Nephron (organoid): ENCODE measurements around the gene ERBB4.
"Not testable (repeated sequence)": the region's sequence is repeated elsewhere in the genome, so short reads cannot be mapped to it uniquely, and the experiment has no call there.

Experiments used
- H3K27ac Mint-ChIP-seq, 3 experiments: 2 replicates each; pipeline ENCODE4 v1.8.0; 2020; ENCODE audit warnings: mixed read lengths in 3 of 3, mild to moderate bottlenecking in 2 of 3, moderate library complexity in 1 of 3
- H3K27me3 Mint-ChIP-seq: 2 replicates; pipeline ENCODE4 v1.8.0; 2021; ENCODE audit warnings: low read depth, mild to moderate bottlenecking, moderate library complexity, mixed read lengths
- H3K36me3 Mint-ChIP-seq: 2 replicates; pipeline ENCODE4 v1.8.0; 2020; ENCODE audit warnings: low read depth, mixed read lengths
- H3K4me1 Mint-ChIP-seq: 2 replicates; pipeline ENCODE4 v1.8.0; 2020; ENCODE audit warnings: mixed read lengths
- H3K4me3 Mint-ChIP-seq, 3 experiments: 2 replicates each; pipeline ENCODE4 v1.8.0; 2020; ENCODE audit warnings: mild to moderate bottlenecking in 3 of 3, mixed read lengths in 3 of 3, moderate library complexity in 2 of 3
- H3K9me3 Mint-ChIP-seq: 2 replicates; pipeline ENCODE4 v1.8.0; 2020; ENCODE audit warnings: mixed read lengths
- TF ChIP-seq, protein P1 (sequence below), 3 experiments: fragments of 200-600 bp; sonication (generic); IDR thresholded peaks; one replicate each; pipeline ENCODE4 v1.5.0; 2021; ENCODE audit warnings: antibody characterized with exemption in 3 of 3; ENCODE audit not compliant: unreplicated experiment in 3 of 3

Gene ERBB4

DNA sequence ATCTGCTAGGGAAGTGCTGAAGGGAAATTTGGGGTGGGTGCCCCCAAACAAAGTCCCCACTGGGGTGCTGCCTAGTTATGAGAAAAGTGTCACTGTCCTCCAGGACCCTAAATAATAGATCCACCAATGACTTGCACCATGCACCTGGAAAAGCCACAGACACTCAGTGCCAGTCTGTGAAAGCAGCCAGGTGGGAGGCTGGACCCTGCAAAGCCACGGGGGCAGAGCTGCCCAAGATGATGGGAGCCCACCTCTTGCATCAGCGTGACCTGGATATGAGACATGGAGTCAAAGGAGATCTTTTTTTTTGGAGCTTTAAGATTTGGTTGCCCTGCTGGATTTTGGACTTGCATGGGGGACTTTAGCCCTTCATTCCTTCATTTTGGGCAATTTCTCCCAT lies 431.6 kb downstream of the ERBB4 start:
- H3K4me3 Mint-ChIP-seq, result no peak overlapping the region
- peaks cover 10% of the 10 kb centered on the region for H3K9me3 Mint-ChIP-seq
- no peak overlapping the region for H3K27ac Mint-ChIP-seq
- TF ChIP-seq, protein P1, sequence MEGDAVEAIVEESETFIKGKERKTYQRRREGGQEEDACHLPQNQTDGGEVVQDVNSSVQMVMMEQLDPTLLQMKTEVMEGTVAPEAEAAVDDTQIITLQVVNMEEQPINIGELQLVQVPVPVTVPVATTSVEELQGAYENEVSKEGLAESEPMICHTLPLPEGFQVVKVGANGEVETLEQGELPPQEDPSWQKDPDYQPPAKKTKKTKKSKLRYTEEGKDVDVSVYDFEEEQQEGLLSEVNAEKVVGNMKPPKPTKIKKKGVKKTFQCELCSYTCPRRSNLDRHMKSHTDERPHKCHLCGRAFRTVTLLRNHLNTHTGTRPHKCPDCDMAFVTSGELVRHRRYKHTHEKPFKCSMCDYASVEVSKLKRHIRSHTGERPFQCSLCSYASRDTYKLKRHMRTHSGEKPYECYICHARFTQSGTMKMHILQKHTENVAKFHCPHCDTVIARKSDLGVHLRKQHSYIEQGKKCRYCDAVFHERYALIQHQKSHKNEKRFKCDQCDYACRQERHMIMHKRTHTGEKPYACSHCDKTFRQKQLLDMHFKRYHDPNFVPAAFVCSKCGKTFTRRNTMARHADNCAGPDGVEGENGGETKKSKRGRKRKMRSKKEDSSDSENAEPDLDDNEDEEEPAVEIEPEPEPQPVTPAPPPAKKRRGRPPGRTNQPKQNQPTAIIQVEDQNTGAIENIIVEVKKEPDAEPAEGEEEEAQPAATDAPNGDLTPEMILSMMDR (IDR thresholded peaks at IDR 0.05; ENCODE audit: unreplicated experiment in 3 of 3), result no peak
- no peaks in the 10 kb centered on the region for H3K4me1 Mint-ChIP-seq
- H3K36me3 Mint-ChIP-seq, result peaks cover 7% of the 10 kb centered on the region
- H3K27me3 Mint-ChIP-seq, result no peaks in the 10 kb centered on the region

DNA sequence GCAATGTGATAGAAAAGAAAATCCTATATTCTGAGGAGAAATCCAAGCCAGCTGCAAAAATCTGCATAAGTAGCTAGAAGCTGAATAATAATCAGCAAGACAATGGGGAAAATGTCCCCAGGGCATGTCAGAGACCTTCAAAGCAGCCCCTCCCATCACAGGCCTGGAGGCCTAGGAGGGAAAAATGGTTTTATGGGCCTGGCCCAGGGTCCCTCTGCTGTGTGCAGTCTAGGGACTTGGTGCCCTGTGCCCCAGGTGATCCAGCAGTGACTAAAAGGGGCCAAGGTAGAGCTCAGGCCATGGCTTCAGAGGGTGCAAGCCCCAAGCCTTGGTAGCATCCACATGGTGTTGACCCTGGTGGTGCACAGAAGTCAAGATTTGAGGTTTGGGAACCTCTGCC lies 432.1 kb downstream of the ERBB4 start:
- not testable (repeated sequence) for H3K4me1 Mint-ChIP-seq, H3K27ac Mint-ChIP-seq, H3K27me3 Mint-ChIP-seq, H3K4me3 Mint-ChIP-seq, H3K36me3 Mint-ChIP-seq
- H3K9me3 Mint-ChIP-seq, result peaks cover 10% of the 10 kb centered on the region

DNA sequence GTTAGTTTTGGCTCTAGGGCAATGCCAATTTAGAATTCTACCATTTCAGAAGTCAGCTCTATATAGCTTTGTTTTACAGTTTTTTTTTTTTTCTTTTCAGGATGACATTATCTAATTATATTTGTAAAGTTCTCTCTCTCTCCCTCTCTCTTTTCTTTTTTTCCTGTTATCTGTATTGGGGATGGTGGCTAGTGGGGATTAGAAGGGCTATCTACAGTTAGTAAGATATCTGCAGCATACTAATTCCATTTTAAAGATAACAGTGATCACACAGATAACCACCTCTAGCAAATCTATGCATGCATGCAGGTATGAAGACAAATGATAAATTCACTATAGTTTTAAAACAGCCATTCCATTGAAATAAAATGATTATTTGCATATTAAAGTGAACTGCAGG lies 438.9 kb downstream of the ERBB4 start:
- H3K4me3 Mint-ChIP-seq, result no peak overlapping the region
- H3K27ac Mint-ChIP-seq, result no peak overlapping the region
- TF ChIP-seq, protein P1 (IDR thresholded peaks at IDR 0.05; ENCODE audit: unreplicated experiment in 3 of 3), result no peak
- no peaks in the 10 kb centered on the region for H3K36me3 Mint-ChIP-seq
- H3K9me3 Mint-ChIP-seq, result no peaks in the 10 kb centered on the region
- no peaks in the 10 kb centered on the region for H3K4me1 Mint-ChIP-seq
- H3K27me3 Mint-ChIP-seq, result no peaks in the 10 kb centered on the region

DNA sequence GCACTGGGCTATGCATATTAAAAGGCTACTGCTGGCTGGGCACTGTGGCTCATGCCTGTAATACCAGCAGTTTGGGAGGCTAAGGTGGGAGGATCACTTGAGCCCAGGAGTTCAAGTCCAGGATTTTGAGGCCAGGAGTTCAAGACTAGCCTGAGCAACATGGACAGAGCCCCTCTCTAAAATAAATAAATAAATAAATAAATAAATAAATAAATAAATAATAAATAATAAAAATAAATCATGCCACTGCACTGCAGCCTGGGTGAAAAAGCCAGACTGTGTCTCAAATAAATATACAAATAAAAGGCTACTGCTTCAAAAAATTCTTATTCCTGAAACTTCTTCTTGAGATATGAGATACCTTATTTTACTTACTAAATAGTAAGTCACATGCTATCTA lies 439.6 kb downstream of the ERBB4 start:
- no peak overlapping the region for H3K4me3 Mint-ChIP-seq
- H3K4me1 Mint-ChIP-seq, result no peaks in the 10 kb centered on the region
- TF ChIP-seq, protein P1 (IDR thresholded peaks at IDR 0.05; ENCODE audit: unreplicated experiment in 3 of 3), result no peak
- no peaks in the 10 kb centered on the region for H3K27me3 Mint-ChIP-seq
- no peak overlapping the region for H3K27ac Mint-ChIP-seq
- H3K9me3 Mint-ChIP-seq, result no peaks in the 10 kb centered on the region
- no peaks in the 10 kb centered on the region for H3K36me3 Mint-ChIP-seq

DNA sequence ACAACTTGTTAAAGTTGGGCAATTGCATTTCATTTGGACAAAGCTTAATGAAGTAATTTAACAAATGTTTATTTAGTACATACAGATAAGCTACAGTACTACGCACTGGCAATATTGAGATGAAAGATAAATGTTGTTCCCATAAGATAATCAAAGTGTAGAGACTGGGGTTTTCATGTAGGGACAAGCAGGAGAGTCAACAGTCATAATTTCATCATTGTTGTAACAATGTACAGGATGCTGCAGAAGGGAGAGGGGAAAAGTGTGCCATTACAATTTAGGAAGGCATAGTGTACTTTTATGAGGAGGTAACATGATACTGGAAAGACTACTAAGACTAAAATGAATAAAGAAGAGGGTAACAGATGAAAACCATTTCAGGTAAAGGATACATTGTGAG lies 441.6 kb downstream of the ERBB4 start:
- Mint-ChIP-seq H3K27ac (no peak overlapping the region), H3K27me3 (no peaks in the 10 kb centered on the region), H3K4me1 (no peaks in the 10 kb centered on the region), H3K4me3 (no peak overlapping the region), H3K9me3 (no peaks in the 10 kb centered on the region), H3K36me3 (no peaks in the 10 kb centered on the region)
- TF ChIP-seq, protein P1 (IDR thresholded peaks at IDR 0.05; ENCODE audit: unreplicated experiment in 3 of 3), result no peak

DNA sequence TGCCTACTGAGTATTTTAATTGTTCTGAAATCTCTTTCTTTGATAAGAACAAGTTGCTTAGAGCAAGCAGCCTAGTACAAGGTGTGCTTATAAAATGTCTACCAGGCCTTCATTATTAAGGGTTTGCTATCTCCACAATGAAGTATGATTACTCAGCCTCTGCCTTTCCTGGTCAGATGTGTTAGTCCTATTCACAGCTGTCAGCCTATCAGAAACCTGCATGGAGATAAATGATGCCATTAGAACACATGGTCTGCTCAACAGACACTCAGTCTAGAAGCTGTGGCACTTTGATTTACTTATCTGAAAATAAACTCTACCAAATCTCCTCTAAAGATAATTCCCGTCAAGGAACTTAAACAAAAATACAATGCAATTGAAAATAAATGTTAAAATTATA lies 448.7 kb downstream of the ERBB4 start:
- Mint-ChIP-seq H3K27ac (no peak overlapping the region), H3K4me3 (no peak overlapping the region), H3K36me3 (no peaks in the 10 kb centered on the region), H3K4me1 (no peaks in the 10 kb centered on the region), H3K27me3 (no peaks in the 10 kb centered on the region), H3K9me3 (no peaks in the 10 kb centered on the region)
- TF ChIP-seq, protein P1 (IDR thresholded peaks at IDR 0.05; ENCODE audit: unreplicated experiment in 3 of 3), result no peak
